Mucosa of rectum (tissue), 2 donors: Measurements from ENCODE around the gene ACTL6B.

Source experiments
- H3K27ac ChIP-seq, 2 donors: one replicate each; pipeline ENCODE4 v1.7.0; 2013; ENCODE audit warnings: inconsistent platforms in 2 of 2, low read depth in 2 of 2, low read length in 2 of 2
- H3K27me3 ChIP-seq, 2 donors: one replicate each; pipeline ENCODE4 v1.7.0; 2013; ENCODE audit warnings: low read length in 2 of 2; ENCODE audit not compliant: control insufficient read depth in 2 of 2, insufficient read depth in 2 of 2
- H3K36me3 ChIP-seq, 2 donors: one replicate each; pipeline ENCODE4 v1.7.0; 2013; ENCODE audit warnings: low read length in 2 of 2; ENCODE audit not compliant: control insufficient read depth in 2 of 2, insufficient read depth in 2 of 2
- H3K4me1 ChIP-seq, 2 donors: one replicate each; pipeline ENCODE4 v1.7.0; 2013; ENCODE audit warnings: low read length in 2 of 2, mild to moderate bottlenecking in 1 of 2; ENCODE audit not compliant: control insufficient read depth in 2 of 2, insufficient read depth in 2 of 2
- H3K4me3 ChIP-seq, 2 donors: one replicate each; pipeline ENCODE4 v1.7.0; 2013; ENCODE audit warnings: low read length in 2 of 2
- H3K9ac ChIP-seq, 2 donors: one replicate each; pipeline ENCODE4 v1.7.0; 2013; ENCODE audit warnings: low read length in 2 of 2, low read depth in 1 of 2, mild to moderate bottlenecking in 1 of 2
- H3K9me3 ChIP-seq, 2 donors: one replicate each; pipeline ENCODE4 v1.7.0; 2013; ENCODE audit warnings: low read length in 2 of 2; ENCODE audit not compliant: control insufficient read depth in 2 of 2
- donor health status: healthy.
- donor health status: Normal muscosa, but diverticular disease.

The ACTL6B gene

DNA sequence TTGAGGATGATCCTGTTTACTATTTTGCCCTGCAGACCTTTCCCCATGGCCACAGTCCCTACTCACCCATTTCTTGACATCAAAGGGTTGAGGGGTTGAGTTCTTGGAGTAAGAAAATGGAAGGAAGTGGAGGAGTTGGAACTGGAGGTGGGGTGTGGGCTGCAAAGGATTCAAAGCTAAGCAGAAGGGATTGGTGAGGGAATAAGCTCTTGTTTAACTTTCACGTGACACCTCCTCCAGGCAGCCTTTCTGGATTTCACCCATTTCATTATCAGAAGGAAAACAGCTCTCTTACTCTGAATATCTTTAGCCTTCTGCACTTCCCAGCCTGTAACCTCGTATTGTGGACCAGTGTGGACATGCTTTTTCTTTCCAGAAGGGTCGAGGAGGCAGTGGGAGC, 30.2 kb downstream of the ACTL6B start:
- Histone ChIP-seq H3K27me3 (peaks cover 0 to 3% of the 10 kb centered on the region in 2 donors), H3K9ac (no peak overlapping the region), H3K4me3 (peak overlapping the region; percentile 43 to 48), H3K9me3 (no peaks in the 10 kb centered on the region), H3K27ac (no peak overlapping the region), H3K36me3 (no peaks in the 10 kb centered on the region), H3K4me1 (peaks cover 3 to 5% of the 10 kb centered on the region in 2 donors)

DNA sequence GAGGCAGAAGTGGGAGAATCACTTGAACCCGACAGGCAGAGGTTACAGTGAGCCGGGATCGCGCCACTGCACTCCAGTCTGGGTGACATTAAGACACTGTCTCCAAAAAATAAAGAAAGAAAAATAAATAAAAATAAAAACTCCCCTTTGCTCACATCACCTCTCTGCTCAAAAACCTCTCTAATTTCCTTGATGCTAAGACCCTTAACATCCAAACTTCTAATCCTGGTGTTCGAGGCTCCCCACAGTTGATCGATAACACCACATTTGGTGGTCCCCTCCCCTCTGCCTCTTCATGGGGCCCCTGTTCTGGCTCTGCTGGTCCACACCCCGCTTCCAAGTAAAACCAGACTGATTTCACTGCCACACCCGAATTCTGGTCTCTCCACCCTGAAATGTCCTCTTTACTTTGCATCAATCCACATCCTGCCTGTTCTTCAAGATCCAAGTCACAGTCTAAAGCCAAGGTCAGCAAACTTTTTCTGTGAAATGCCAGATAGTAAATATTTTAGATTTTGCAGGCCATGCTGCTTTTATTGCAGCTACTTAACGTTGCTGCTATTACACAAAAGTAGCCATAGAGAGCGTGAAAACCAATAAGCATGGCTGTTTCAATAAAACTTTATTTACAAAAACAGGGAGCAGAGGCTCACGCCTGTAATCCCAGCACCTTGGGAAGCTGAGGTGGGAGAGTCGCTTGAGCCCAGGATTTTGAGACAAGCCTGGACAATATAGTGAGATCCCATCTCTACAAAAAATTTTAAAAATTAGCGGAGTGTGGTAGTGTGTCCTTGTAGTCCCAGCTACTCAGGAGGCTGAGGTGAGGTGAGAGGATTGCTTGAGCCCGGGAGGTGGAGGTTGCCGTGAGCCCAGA, 32.1 kb downstream of the ACTL6B start:
- Histone ChIP-seq H3K9me3 (no peaks in the 10 kb centered on the region), H3K27me3 (peaks cover 0 to 3% of the 10 kb centered on the region in 2 donors), H3K4me3 (no peak overlapping the region), H3K27ac (no peak overlapping the region), H3K36me3 (no peaks in the 10 kb centered on the region), H3K9ac (no peak overlapping the region), H3K4me1 (peaks cover 3 to 5% of the 10 kb centered on the region in 2 donors)

DNA sequence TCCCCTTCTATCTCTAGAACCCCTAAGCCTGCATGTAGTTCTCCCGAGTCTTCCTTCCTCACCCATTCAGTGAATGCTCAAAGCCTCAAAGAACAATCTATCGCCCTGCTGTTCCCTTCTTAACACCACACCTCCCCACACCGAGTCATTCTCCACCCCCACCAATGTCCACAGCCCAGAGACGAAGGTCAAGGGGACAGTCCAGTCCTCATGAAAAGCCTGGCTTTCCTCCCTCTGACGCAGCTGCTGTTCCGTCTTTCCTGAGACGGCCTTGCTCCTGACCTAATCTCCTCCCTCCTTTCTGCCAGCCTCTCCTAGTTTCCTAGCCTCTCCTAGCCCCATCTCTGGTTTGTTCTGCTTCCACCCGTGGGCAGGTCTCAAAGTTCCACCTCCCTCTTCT, 34.7 kb downstream of the ACTL6B start:
- Histone ChIP-seq H3K27ac (no peak overlapping the region), H3K36me3 (no peaks in the 10 kb centered on the region), H3K4me3 (no peak overlapping the region), H3K27me3 (peaks cover 0 to 3% of the 10 kb centered on the region in 2 donors), H3K9ac (no peak overlapping the region), H3K4me1 (no peaks in the 10 kb centered on the region), H3K9me3 (no peaks in the 10 kb centered on the region)

DNA sequence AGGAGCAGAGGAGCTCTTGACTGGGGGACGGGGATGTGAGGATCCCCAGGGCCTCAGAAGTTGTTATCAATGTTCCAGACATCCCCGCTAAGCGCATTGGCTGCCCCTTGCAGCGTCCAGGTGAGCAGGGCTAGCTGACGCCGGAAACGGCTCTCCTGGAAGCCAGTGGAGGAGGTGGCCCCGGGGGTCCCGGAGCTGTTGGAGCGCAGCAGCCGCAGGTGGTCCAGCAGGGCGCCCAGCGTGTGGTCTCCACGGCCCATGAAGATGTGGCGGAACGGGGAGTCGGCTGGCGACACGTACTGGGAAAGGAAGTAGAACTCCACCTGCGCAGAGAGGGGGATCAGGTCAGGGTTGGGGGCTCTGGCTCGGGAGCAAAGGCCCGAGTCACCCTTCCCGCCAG, 35.4 kb downstream of the ACTL6B start:
- no peaks in the 10 kb centered on the region for H3K4me1 ChIP-seq
- H3K36me3 ChIP-seq = no peaks in the 10 kb centered on the region
- no peaks in the 10 kb centered on the region for H3K9me3 ChIP-seq
- H3K27ac ChIP-seq = no peak overlapping the region
- no peak overlapping the region for H3K4me3 ChIP-seq
- H3K9ac ChIP-seq = no peak overlapping the region
- peaks cover 0 to under 1% of the 10 kb centered on the region in 2 donors for H3K27me3 ChIP-seq

DNA sequence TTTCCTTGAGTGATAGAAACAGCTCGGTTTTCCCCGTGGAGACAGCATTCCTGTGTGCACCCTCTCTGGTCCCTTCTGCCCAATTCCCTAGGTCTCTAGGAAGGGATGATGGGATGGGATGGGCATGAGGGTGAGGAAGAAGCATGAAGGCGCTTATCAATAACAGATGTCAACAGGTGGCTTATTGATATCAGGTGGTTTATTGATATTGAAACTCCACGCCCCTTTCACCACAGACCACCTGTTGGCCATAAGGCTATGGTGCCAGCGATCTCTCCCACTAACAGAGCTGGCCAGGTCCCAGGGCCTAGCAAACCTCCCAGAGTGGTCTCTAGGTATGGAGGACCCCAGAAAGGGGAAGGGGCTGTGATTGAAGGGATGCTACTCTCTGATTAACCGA, 36.0 kb downstream of the ACTL6B start:
- H3K27me3 ChIP-seq = no peaks in the 10 kb centered on the region
- H3K27ac ChIP-seq = no peak overlapping the region
- no peaks in the 10 kb centered on the region for H3K4me1 ChIP-seq
- no peak overlapping the region for H3K9ac ChIP-seq
- no peak overlapping the region for H3K4me3 ChIP-seq
- no peaks in the 10 kb centered on the region for H3K36me3 ChIP-seq
- H3K9me3 ChIP-seq = no peaks in the 10 kb centered on the region

DNA sequence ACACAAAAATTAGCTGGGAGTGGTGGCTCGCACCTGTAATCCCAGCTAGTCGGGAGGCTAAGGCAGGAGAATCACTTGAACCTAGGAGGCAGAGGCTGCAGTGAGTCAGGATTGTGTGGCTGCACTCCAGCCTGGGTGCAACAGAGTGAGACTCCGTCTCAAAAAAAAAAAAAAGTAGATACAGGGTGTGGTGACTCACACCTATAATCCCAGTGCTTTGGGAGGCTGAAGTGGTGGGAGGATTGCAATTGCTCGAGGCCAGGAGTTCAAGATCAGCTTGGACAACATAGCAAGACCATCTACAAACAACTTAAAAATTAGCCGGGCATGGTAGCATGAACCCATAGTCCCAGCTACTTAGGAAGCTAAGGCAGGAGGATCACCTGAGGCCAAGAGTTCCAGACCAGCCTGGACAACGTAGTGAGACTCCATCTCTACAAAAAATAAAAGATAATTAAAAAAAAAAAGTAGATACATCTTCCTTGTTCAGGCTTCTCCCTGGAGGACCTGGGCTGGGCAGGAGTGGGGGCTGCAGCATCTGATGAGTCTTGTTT, 41.9 kb downstream of the ACTL6B start:
- Histone ChIP-seq H3K27me3 (no peaks in the 10 kb centered on the region), H3K9ac (no peak overlapping the region), H3K36me3 (no peaks in the 10 kb centered on the region), H3K27ac (no peak overlapping the region), H3K4me1 (peaks cover 8 to 9% of the 10 kb centered on the region in 2 donors), H3K4me3 (no peak overlapping the region), H3K9me3 (no peaks in the 10 kb centered on the region)

DNA sequence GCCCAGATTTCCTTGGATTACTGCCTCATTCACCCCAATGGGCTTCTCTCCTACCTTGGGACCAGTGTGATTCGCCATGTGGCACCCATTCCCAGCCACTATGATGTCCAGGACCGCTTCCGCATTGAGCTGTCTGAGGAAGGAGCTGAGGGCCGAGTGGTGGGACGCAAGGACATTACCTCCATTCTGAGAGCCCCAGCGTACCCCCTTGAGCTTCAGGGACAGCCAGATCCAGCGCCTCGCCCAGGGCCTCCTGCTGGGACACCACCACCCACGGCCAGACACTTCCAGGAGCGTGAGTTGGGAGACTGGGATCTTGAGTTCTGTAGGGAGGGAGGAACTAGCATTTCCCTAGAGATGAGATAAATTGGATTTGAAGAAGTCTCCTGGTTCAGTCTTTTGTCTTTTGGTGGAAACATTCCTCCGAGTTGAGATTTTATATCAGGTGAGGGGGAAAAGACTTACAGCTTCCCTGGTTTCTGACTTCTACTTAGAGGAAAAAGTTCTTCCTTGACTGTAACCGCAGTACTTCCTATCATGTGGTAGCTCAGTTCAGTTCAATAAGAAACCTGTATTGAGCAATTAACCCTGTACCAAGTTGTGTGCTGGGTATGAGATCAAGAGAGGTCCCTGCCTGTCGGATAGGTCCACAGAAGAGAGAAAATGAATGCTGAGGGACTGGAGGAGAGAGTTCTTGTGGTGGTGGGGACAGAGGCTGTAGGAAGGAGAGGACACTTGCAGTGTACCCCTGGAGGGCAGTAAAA, 42.7 kb downstream of the ACTL6B start:
- Histone ChIP-seq H3K27me3 (no peaks in the 10 kb centered on the region), H3K4me3 (peak overlapping the region; percentile 90 to 91), H3K27ac (no peak overlapping the region), H3K36me3 (no peaks in the 10 kb centered on the region), H3K9ac (peak overlapping the region in 1 of 2 donors; percentile 17), H3K4me1 (peaks cover 8 to 9% of the 10 kb centered on the region in 2 donors), H3K9me3 (no peaks in the 10 kb centered on the region)

DNA sequence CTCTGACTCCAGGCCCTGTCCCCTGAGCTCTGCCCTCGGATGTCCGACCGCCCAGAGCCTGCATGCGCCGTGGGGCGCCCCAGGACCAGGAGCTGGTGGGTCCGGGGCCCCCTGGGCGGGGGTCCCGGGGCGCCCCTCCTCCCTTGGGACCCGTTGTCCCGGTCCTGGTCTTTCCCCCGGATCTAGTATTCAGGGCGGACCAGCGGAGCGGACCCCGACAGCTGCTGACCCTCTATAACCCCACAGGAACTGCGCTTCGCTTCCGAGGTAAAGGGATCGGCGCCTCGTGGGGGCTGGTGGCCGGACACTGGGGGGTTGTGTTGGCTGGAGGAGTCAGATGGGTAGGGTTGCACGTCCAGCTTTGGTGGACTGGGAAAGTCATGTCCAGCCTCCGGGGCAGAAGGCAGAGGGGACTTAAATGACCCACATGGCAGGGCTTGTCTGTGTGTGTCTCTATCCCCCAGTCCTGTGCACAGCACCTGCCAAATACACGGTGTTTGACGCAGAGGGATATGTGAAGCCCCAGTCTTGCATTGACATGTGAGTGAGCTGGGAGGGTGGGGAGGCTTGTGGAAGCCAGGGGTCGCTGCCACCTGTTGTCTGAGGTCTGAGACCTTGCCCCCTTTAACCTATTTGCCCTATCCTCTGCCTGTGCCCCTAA, 43.4 kb downstream of the ACTL6B start:
- Histone ChIP-seq H3K4me3 (peak overlapping the region; percentile 90 to 91), H3K4me1 (peaks cover 8 to 9% of the 10 kb centered on the region in 2 donors), H3K9me3 (no peaks in the 10 kb centered on the region), H3K27ac (peak overlapping the region; percentile 94 to 95), H3K36me3 (no peaks in the 10 kb centered on the region), H3K9ac (peak overlapping the region; percentile 65 to 94), H3K27me3 (no peaks in the 10 kb centered on the region)

DNA sequence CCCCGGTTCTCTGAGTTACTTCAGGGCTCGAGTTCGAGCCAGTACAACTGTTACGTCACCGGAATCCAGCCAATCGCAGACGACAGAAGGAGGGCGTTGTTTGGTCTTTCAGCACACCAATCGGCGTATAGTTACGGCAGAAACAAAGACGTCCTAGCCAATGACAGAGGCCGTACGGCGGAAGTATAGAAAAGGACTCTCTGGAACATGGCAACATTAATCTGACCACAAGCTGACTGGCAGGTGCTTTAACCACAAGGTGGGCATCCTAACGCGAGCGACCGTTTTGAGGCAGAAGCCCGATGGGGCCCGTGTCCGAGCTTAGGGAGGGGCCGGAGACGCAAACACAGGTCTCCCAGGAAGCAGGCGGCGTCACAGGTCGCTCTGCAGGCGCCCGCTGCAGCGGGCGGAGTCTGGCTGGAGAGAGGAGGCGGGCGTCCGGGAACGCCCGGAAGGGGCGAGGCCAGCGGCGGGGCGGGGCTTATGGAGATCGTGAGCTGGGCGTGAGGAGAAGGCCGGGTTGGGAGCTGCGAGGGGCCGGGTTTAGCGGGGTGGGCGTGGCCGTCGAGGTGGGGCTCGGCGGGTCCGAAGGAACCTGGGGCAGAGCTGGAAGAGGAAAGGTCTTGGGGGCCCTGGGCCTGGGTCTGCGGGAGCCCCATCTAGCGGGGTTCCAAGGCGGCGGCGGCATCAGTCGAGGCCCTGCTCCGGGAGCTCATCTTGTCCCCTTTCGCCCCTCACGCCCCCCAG, 44.1 kb downstream of the ACTL6B start, which contains the start of gene MOSPD3:
MOSPD3 (plus strand) TSS at position 558 of the 747 bp plus-strand sequence. CDS start 252 bp downstream, outside the sequence.
- no peaks in the 10 kb centered on the region for H3K36me3 ChIP-seq
- H3K4me3 ChIP-seq = peak within 1 kb of the TSS; percentile 90 to 91
- no peaks in the 10 kb centered on the region for H3K9me3 ChIP-seq
- H3K27me3 ChIP-seq = no peaks in the 10 kb centered on the region
- H3K4me1 ChIP-seq = peaks cover 8 to 9% of the 10 kb centered on the region in 2 donors
- H3K27ac ChIP-seq = peak within 1 kb of the TSS; percentile 94 to 95
- H3K9ac ChIP-seq = peak within 1 kb of the TSS; percentile 94 to 95
